ENCODE results near the gene SC5D. TPM values are rescaled to one million over a fixed set of nuclear protein-coding genes. Genes with fewer than 3 reads are reported as not detected.

Gene SC5D
- total RNA-seq, 1 donor from 2014 or later = 67.5 TPM

- DNase-seq (ENCODE audit: low read depth) = no peak
These were observed 35.8 kb downstream of the SC5D start for GRCh38 chr11:121328176-121328966.

- DNase-seq (ENCODE audit: low read depth) = no peak
These were observed 36.6 kb downstream of the SC5D start for GRCh38 chr11:121328967-121329679.

GRCh38 chr11:121329781-121330395, 37.3 kb downstream of the SC5D start:
- DNase-seq (ENCODE audit: low read depth) = no peak

- DNase-seq (ENCODE audit: low read depth) = no peak
These were observed 38.3 kb downstream of the SC5D start for GRCh38 chr11:121330614-121331435.

GRCh38 chr11:121334973-121335710, 42.6 kb downstream of the SC5D start:
- DNase-seq (ENCODE audit: low read depth) = no peak

GRCh38 chr11:121336279-121336937, 43.8 kb downstream of the SC5D start:
- DNase-seq (ENCODE audit: low read depth) = peak; percentile 90

- DNase-seq (ENCODE audit: low read depth) = peak; percentile 2
These were observed 44.5 kb downstream of the SC5D start for GRCh38 chr11:121337078-121337477.

GRCh38 chr11:121337740-121338272, 45.2 kb downstream of the SC5D start:
- DNase-seq (ENCODE audit: low read depth) = no peak

GRCh38 chr11:121338536-121338935, 46.0 kb downstream of the SC5D start:
- no peak for DNase-seq (ENCODE audit: low read depth)

- DNase-seq (ENCODE audit: low read depth) = no peak
These were observed 47.5 kb downstream of the SC5D start for GRCh38 chr11:121340032-121340580.

- DNase-seq (ENCODE audit: low read depth) = no peak
These were observed 49.0 kb downstream of the SC5D start for GRCh38 chr11:121341609-121342008.

GRCh38 chr11:121344824-121345223, 52.3 kb downstream of the SC5D start:
- DNase-seq (ENCODE audit: low read depth) = no peak

- no peak for DNase-seq (ENCODE audit: low read depth)
These were observed 54.5 kb downstream of the SC5D start for GRCh38 chr11:121347094-121347493.

- no peak for DNase-seq (ENCODE audit: low read depth)
These were observed 55.2 kb downstream of the SC5D start for GRCh38 chr11:121347813-121348212.

- no peak for DNase-seq (ENCODE audit: low read depth)
These were observed 55.8 kb downstream of the SC5D start for GRCh38 chr11:121348220-121348875.

GRCh38 chr11:121349790-121350189, 57.2 kb downstream of the SC5D start:
- DNase-seq (ENCODE audit: low read depth) = no peak

- no peak for DNase-seq (ENCODE audit: low read depth)
These were observed 57.9 kb downstream of the SC5D start for GRCh38 chr11:121350314-121351082.

- DNase-seq (ENCODE audit: low read depth) = no peak
These were observed 58.6 kb downstream of the SC5D start for GRCh38 chr11:121351083-121351630.
